Osteoblast (primary cell): ENCODE measurements around the gene XAB2. TPM values are rescaled to one million over a fixed set of nuclear protein-coding genes. Genes with fewer than 3 reads are reported as not detected.
A peak's percentile ranks its signal among the peaks of the same experiment; 100 is the strongest.

ENCODE experiments used
- DNase-seq: peaks from one replicate; pipeline ENCODE4 v3.0.0; 2011; ENCODE audit warnings: low spot score, mixed read lengths; ENCODE audit not compliant: insufficient read length; ENCODE audit errors: missing footprints
- H2AFZ ChIP-seq: 2 replicates; pipeline ENCODE4 v1.6.0; 2011; ENCODE audit warnings: mild to moderate bottlenecking, low read length
- H3K27ac ChIP-seq: 2 replicates; pipeline ENCODE4 v1.5.1; 2011; ENCODE audit warnings: mild to moderate bottlenecking, low read depth, low read length, moderate library complexity
- H3K27me3 ChIP-seq: 2 replicates; pipeline ENCODE4 v1.6.0; 2012; ENCODE audit warnings: mild to moderate bottlenecking, control low read depth, inconsistent platforms, low read length, moderate library complexity; ENCODE audit not compliant: insufficient read depth
- H3K36me3 ChIP-seq: 2 replicates; pipeline ENCODE4 v1.5.1; 2011; ENCODE audit warnings: mild to moderate bottlenecking, low read length, control low read depth, moderate library complexity; ENCODE audit not compliant: insufficient read depth
- H3K4me1 ChIP-seq: 2 replicates; pipeline ENCODE4 v1.5.1; 2011; ENCODE audit warnings: mild to moderate bottlenecking, low read length, control low read depth, moderate library complexity; ENCODE audit not compliant: insufficient read depth
- H3K4me2 ChIP-seq: 2 replicates; pipeline ENCODE4 v1.6.0; 2011; ENCODE audit warnings: mild to moderate bottlenecking, low read length; ENCODE audit not compliant: insufficient read depth
- H3K4me3 ChIP-seq: fragments of 200-600 bp; sonication (generic); 3 replicates; pipeline ENCODE4 v1.5.1; 2012; ENCODE audit warnings: mild to moderate bottlenecking, low read length, inconsistent platforms; ENCODE audit not compliant: insufficient read depth
- H3K79me2 ChIP-seq: 2 replicates; pipeline ENCODE4 v1.6.0; 2012; ENCODE audit warnings: mild to moderate bottlenecking, low read length, control low read depth, inconsistent platforms; ENCODE audit not compliant: insufficient read depth
- H3K9me3 ChIP-seq: 2 replicates; pipeline ENCODE4 v1.5.1; 2011; ENCODE audit warnings: low read depth, low read length, control low read depth
- H4K20me1 ChIP-seq: 2 replicates; pipeline ENCODE4 v1.6.0; 2012; ENCODE audit warnings: mild to moderate bottlenecking, low read length, control low read depth; ENCODE audit not compliant: insufficient read depth
- total RNA-seq: library from RNA; depleted of rRNA; stranded (reverse); fragments of >200 nt; gene quantifications from 2 replicates; pipeline ENCODE4 v1.2.3, GENCODE V29; 2012
- TF ChIP-seq, protein P1 (sequence below): IDR thresholded peaks from 2 replicates; pipeline ENCODE4 v1.5.1; 2011; ENCODE audit warnings: mild to moderate bottlenecking, low read depth, low read length, moderate library complexity; ENCODE audit errors: extremely low read depth

XAB2 gene
- total RNA-seq, 1 donor: 40.5 TPM

DNA sequence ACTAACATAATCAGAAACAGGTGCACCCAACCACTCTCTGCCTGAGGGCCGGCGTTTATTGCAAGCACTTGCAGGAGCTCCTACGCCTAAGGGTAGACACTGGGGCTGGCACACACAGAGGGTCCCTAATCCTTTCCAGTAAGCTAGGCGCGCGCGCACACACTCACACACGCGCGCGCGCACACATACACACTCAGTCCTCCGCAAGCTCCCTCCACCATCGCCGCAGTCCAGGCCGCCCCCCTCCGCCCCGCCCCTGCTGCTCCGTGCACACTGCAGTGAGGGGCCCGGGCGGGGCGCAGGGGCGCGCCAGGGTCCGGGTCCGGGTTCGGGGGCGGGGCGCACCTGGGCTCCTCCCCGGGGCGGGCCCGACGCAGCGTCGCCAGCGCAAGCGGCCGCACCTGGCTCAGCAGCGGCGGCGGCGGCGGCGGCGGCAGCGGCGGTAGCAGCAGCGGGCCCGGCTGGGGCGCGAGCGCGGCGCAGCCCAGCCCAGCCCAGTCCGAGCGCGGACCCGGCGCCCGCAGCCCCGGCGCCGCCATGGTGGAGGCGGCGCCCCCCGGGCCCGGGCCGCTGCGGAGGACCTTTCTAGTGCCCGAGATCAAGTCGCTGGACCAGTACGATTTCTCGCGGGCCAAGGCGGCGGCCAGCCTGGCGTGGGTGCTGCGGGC lies 33.7 kb downstream of the XAB2 start, which contains the start of gene CAMSAP3:
Gene CAMSAP3 (plus strand): TSS at position 398 of the 668 bp plus-strand sequence. CDS start 140 bp downstream, at position 538.
- Histone ChIP-seq H3K4me1 (no peaks in the 10 kb centered on the region), H3K79me2 (no peaks in the 10 kb centered on the region), H3K27me3 (peaks cover 21% of the 10 kb centered on the region), H3K27ac (no peak within 1 kb of the TSS), H3K4me2 (no peak within 1 kb of the TSS), H3K9me3 (no peaks in the 10 kb centered on the region), H3K36me3 (no peaks in the 10 kb centered on the region), H4K20me1 (no peaks in the 10 kb centered on the region), H3K4me3 (no peak within 1 kb of the TSS), H2AFZ (no peak within 1 kb of the TSS)
- DNase-seq: peak; percentile 62
- TF ChIP-seq, protein P1, sequence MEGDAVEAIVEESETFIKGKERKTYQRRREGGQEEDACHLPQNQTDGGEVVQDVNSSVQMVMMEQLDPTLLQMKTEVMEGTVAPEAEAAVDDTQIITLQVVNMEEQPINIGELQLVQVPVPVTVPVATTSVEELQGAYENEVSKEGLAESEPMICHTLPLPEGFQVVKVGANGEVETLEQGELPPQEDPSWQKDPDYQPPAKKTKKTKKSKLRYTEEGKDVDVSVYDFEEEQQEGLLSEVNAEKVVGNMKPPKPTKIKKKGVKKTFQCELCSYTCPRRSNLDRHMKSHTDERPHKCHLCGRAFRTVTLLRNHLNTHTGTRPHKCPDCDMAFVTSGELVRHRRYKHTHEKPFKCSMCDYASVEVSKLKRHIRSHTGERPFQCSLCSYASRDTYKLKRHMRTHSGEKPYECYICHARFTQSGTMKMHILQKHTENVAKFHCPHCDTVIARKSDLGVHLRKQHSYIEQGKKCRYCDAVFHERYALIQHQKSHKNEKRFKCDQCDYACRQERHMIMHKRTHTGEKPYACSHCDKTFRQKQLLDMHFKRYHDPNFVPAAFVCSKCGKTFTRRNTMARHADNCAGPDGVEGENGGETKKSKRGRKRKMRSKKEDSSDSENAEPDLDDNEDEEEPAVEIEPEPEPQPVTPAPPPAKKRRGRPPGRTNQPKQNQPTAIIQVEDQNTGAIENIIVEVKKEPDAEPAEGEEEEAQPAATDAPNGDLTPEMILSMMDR: no peak

DNA sequence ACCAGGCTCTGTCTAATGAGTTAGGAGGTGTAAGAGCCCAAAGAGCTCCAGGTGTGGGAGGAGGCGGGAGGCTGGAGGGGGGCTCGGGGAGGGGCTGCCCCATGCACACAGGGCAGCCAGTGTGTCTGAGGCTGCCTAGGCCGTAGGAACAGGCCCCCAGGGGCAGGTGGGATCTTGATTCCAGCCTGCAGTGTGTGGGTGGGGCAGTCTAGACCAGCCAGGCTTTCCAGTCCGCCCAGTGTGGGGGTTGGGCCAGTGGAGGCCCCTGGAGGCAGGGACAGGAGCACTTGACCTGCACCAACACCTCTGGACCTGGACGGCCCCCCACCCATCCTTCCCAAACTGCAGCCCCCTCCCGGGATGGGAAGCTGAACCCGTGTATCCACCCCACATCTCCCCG lies 39.1 kb downstream of the XAB2 start:
- H3K79me2 ChIP-seq: no peaks in the 10 kb centered on the region
- H2AFZ ChIP-seq: no peak overlapping the region
- DNase-seq: peak; percentile 48
- no peaks in the 10 kb centered on the region for H3K36me3 ChIP-seq
- no peak overlapping the region for H3K27ac ChIP-seq
- H3K4me1 ChIP-seq: no peaks in the 10 kb centered on the region
- H3K27me3 ChIP-seq: peaks cover 7% of the 10 kb centered on the region
- H3K9me3 ChIP-seq: no peaks in the 10 kb centered on the region
- H4K20me1 ChIP-seq: no peaks in the 10 kb centered on the region
- TF ChIP-seq, protein P1: no peak
- no peak overlapping the region for H3K4me3 ChIP-seq
- H3K4me2 ChIP-seq: no peak overlapping the region

GRCh38 chr19:7589822-7590221 lies 39.5 kb downstream of the XAB2 start:
- Histone ChIP-seq H4K20me1 (no peaks in the 10 kb centered on the region), H3K4me3 (no peak overlapping the region), H3K9me3 (no peaks in the 10 kb centered on the region), H3K36me3 (no peaks in the 10 kb centered on the region), H2AFZ (no peak overlapping the region), H3K79me2 (no peaks in the 10 kb centered on the region), H3K27ac (no peak overlapping the region), H3K27me3 (peaks cover 4% of the 10 kb centered on the region), H3K4me1 (no peaks in the 10 kb centered on the region), H3K4me2 (no peak overlapping the region)
- DNase-seq: no peak
- TF ChIP-seq, protein P1: no peak

GRCh38 chr19:7582446-7582845 lies 46.9 kb downstream of the XAB2 start:
- Histone ChIP-seq H3K27me3 (no peaks in the 10 kb centered on the region), H4K20me1 (no peaks in the 10 kb centered on the region), H2AFZ (no peak overlapping the region), H3K27ac (no peak overlapping the region), H3K4me2 (no peak overlapping the region), H3K9me3 (no peaks in the 10 kb centered on the region), H3K4me3 (no peak overlapping the region), H3K79me2 (no peaks in the 10 kb centered on the region), H3K36me3 (no peaks in the 10 kb centered on the region), H3K4me1 (no peaks in the 10 kb centered on the region)
- no peak for DNase-seq
- TF ChIP-seq, protein P1: no peak
